ENCODE measurements around the gene PLXNB2. TPM values are rescaled to one million over a fixed set of nuclear protein-coding genes. Genes with fewer than 3 reads are reported as not detected.

PLXNB2 gene
- total RNA-seq, 2 experiments from 2014 or later = 6.3 to 8.3 TPM

GRCh38 chr22:50314455-50315288 is 7.2 kb upstream of the PLXNB2 start:
- ChIA-PET POLR2A (interaction anchor here (0.6 to 1.3 kb wide), 3 partner anchors 64 to 211 kb away, joined by 3 to 5 read pairs (median 4); partner anchors contain the start of gene HDAC10), CTCF (interaction anchor here (1.1 to 3.5 kb wide), 3 partner anchors 10 to 28 kb away, joined by 4 to 12 read pairs (median 4); partner anchors contain the start of gene DENND6B)
- Mint-ChIP-seq H3K4me3 (peak overlapping the region; percentile 73), H3K9me3 (no peaks in the 10 kb centered on the region), H3K36me3 (no peaks in the 10 kb centered on the region), H3K4me1 (ENCODE audit: low read depth) (peaks cover 11% of the 10 kb centered on the region), H3K27ac (peak overlapping the region; percentile 75), H3K27me3 (no peaks in the 10 kb centered on the region)
- intact Hi-C loops (cut with micrococcal nuclease) = no loop called here
- DNase-seq = peak; percentile 89

GRCh38 chr22:50314081-50314454 is 6.6 kb upstream of the PLXNB2 start:
- ChIA-PET POLR2A (interaction anchor here (1.3 kb wide), 1 partner anchor 212 kb away, joined by 5 read pairs; no protein-coding TSS in a partner anchor), CTCF (interaction anchor here (1.1 to 3.5 kb wide), 2 partner anchors 13 to 28 kb away, joined by 4 to 12 read pairs; partner anchors contain the start of gene DENND6B)
- Mint-ChIP-seq H3K27ac (peak overlapping the region; percentile 75), H3K4me1 (ENCODE audit: low read depth) (peaks cover 11% of the 10 kb centered on the region), H3K36me3 (no peaks in the 10 kb centered on the region), H3K9me3 (no peaks in the 10 kb centered on the region), H3K27me3 (no peaks in the 10 kb centered on the region), H3K4me3 (peak overlapping the region; percentile 73)
- no peak for DNase-seq
- intact Hi-C loops (cut with micrococcal nuclease) = no loop called here

- intact Hi-C loops (cut with micrococcal nuclease) = no loop called here
- DNase-seq = no peak
- Mint-ChIP-seq H3K4me3 (peak overlapping the region; percentile 73), H3K27me3 (peaks cover 2% of the 10 kb centered on the region), H3K9me3 (no peaks in the 10 kb centered on the region), H3K36me3 (no peaks in the 10 kb centered on the region), H3K4me1 (ENCODE audit: low read depth) (peaks cover 11% of the 10 kb centered on the region), H3K27ac (no peak overlapping the region)
- CTCF ChIA-PET = interaction anchor here (3.5 kb wide), 1 partner anchor 13 kb away, joined by 12 read pairs; the partner anchor contains the start of gene DENND6B
- POLR2A ChIA-PET = no interaction called here
These were observed 6.2 kb upstream of the PLXNB2 start for GRCh38 chr22:50313600-50313999.

GRCh38 chr22:50313021-50313420 is 5.6 kb upstream of the PLXNB2 start:
- CTCF ChIA-PET = no interaction called here
- no peaks in the 10 kb centered on the region for H3K36me3 Mint-ChIP-seq
- intact Hi-C loops (cut with micrococcal nuclease) = no loop called here
- H3K4me1 Mint-ChIP-seq (ENCODE audit: low read depth) = peaks cover 11% of the 10 kb centered on the region
- POLR2A ChIA-PET = no interaction called here
- peaks cover 2% of the 10 kb centered on the region for H3K27me3 Mint-ChIP-seq
- H3K4me3 Mint-ChIP-seq = no peak overlapping the region
- H3K27ac Mint-ChIP-seq = no peak overlapping the region
- no peak for DNase-seq
- H3K9me3 Mint-ChIP-seq = no peaks in the 10 kb centered on the region

GRCh38 chr22:50312371-50312770 is 4.9 kb upstream of the PLXNB2 start:
- Mint-ChIP-seq H3K9me3 (no peaks in the 10 kb centered on the region), H3K27me3 (peaks cover 2% of the 10 kb centered on the region), H3K27ac (no peak overlapping the region), H3K4me1 (ENCODE audit: low read depth) (peaks cover 11% of the 10 kb centered on the region), H3K36me3 (no peaks in the 10 kb centered on the region), H3K4me3 (no peak overlapping the region)
- intact Hi-C loops (cut with micrococcal nuclease) = no loop called here
- ChIA-PET CTCF (no interaction called here), POLR2A (no interaction called here)
- no peak for DNase-seq

GRCh38 chr22:50311606-50312351 is 4.3 kb upstream of the PLXNB2 start:
- ChIA-PET CTCF (no interaction called here), POLR2A (no interaction called here)
- Mint-ChIP-seq H3K27ac (no peak overlapping the region), H3K36me3 (no peaks in the 10 kb centered on the region), H3K27me3 (peaks cover 2% of the 10 kb centered on the region), H3K4me3 (no peak overlapping the region), H3K9me3 (no peaks in the 10 kb centered on the region), H3K4me1 (ENCODE audit: low read depth) (peaks cover 11% of the 10 kb centered on the region)
- no peak for DNase-seq
- intact Hi-C loops (cut with micrococcal nuclease) = no loop called here

- peaks cover 14% of the 10 kb centered on the region for H3K4me1 Mint-ChIP-seq (ENCODE audit: low read depth)
- H3K4me3 Mint-ChIP-seq = no peak overlapping the region
- peaks cover 6% of the 10 kb centered on the region for H3K27me3 Mint-ChIP-seq
- no peak for DNase-seq
- CTCF ChIA-PET = no interaction called here
- intact Hi-C loops (cut with micrococcal nuclease) = no loop called here
- no peaks in the 10 kb centered on the region for H3K36me3 Mint-ChIP-seq
- POLR2A ChIA-PET = no interaction called here
- no peaks in the 10 kb centered on the region for H3K9me3 Mint-ChIP-seq
- H3K27ac Mint-ChIP-seq = no peak overlapping the region
These were observed 3.6 kb upstream of the PLXNB2 start for GRCh38 chr22:50310949-50311444.

- CTCF ChIA-PET = no interaction called here
- intact Hi-C loops (cut with micrococcal nuclease) = no loop called here
- Mint-ChIP-seq H3K4me3 (no peak overlapping the region), H3K4me1 (ENCODE audit: low read depth) (peaks cover 15% of the 10 kb centered on the region), H3K9me3 (no peaks in the 10 kb centered on the region), H3K27me3 (peaks cover 10% of the 10 kb centered on the region), H3K27ac (no peak overlapping the region), H3K36me3 (no peaks in the 10 kb centered on the region)
- no peak for DNase-seq
- POLR2A ChIA-PET = interaction anchor here (0.5 kb wide), 1 partner anchor 41 kb away, joined by 3 read pairs; no protein-coding TSS in a partner anchor
These were observed 2.7 kb upstream of the PLXNB2 start for GRCh38 chr22:50310031-50310722.

GRCh38 chr22:50309601-50309991 is 2.1 kb upstream of the PLXNB2 start:
- H3K27ac Mint-ChIP-seq = no peak overlapping the region
- ChIA-PET POLR2A (no interaction called here), CTCF (interaction anchor here (0.6 kb wide), 1 partner anchor 376 kb away, joined by 3 read pairs; no protein-coding TSS in a partner anchor)
- no peak for DNase-seq
- H3K27me3 Mint-ChIP-seq = peaks cover 11% of the 10 kb centered on the region
- no peak overlapping the region for H3K4me3 Mint-ChIP-seq
- intact Hi-C loops (cut with micrococcal nuclease) = no loop called here
- H3K4me1 Mint-ChIP-seq (ENCODE audit: low read depth) = peaks cover 12% of the 10 kb centered on the region
- no peaks in the 10 kb centered on the region for H3K9me3 Mint-ChIP-seq
- H3K36me3 Mint-ChIP-seq = no peaks in the 10 kb centered on the region

- no peak overlapping the region for H3K4me3 Mint-ChIP-seq
- ChIA-PET CTCF (interaction anchor here (0.6 kb wide), 1 partner anchor 375 kb away, joined by 3 read pairs; no protein-coding TSS in a partner anchor), POLR2A (interaction anchor here (0.6 kb wide), 1 partner anchor 15 kb away, joined by 3 read pairs; no protein-coding TSS in a partner anchor)
- H3K36me3 Mint-ChIP-seq = no peaks in the 10 kb centered on the region
- H3K27me3 Mint-ChIP-seq = peaks cover 13% of the 10 kb centered on the region
- DNase-seq = no peak
- intact Hi-C loops (cut with micrococcal nuclease) = loop anchor here (1.0 kb wide), 1 partner anchor 31 kb away; no protein-coding TSS in a partner anchor
- peaks cover 7% of the 10 kb centered on the region for H3K4me1 Mint-ChIP-seq (ENCODE audit: low read depth)
- no peaks in the 10 kb centered on the region for H3K9me3 Mint-ChIP-seq
- no peak overlapping the region for H3K27ac Mint-ChIP-seq
These were observed 1.6 kb upstream of the PLXNB2 start for GRCh38 chr22:50308986-50309600.

GRCh38 chr22:50308597-50308935 is 1.1 kb upstream of the PLXNB2 start:
- no peak overlapping the region for H3K4me3 Mint-ChIP-seq
- ChIA-PET CTCF (no interaction called here), POLR2A (no interaction called here)
- H3K27ac Mint-ChIP-seq = no peak overlapping the region
- intact Hi-C loops (cut with micrococcal nuclease) = loop anchor here (1.0 kb wide), 1 partner anchor 30 kb away; no protein-coding TSS in a partner anchor
- no peaks in the 10 kb centered on the region for H3K9me3 Mint-ChIP-seq
- no peaks in the 10 kb centered on the region for H3K36me3 Mint-ChIP-seq
- no peak for DNase-seq
- peaks cover 13% of the 10 kb centered on the region for H3K27me3 Mint-ChIP-seq
- peaks cover 6% of the 10 kb centered on the region for H3K4me1 Mint-ChIP-seq (ENCODE audit: low read depth)

Data from activated CD4-positive, alpha-beta memory T cell treated with anti-CD3 and anti-CD28 coated beads for 36 hours (primary cell).